ENCODE results near the gene DCDC2.
"Not testable (repeated sequence)": the region's sequence is repeated elsewhere in the genome, so short reads cannot be mapped to it uniquely, and the experiment has no call there.

Gene DCDC2

GRCh38 chr6:24228681-24229255 lies 129.1 kb downstream of the DCDC2 start:
- in situ Hi-C loops (cut with MboI; ENCODE audit: low sequenced_read_pairs): no loop called here

DNA sequence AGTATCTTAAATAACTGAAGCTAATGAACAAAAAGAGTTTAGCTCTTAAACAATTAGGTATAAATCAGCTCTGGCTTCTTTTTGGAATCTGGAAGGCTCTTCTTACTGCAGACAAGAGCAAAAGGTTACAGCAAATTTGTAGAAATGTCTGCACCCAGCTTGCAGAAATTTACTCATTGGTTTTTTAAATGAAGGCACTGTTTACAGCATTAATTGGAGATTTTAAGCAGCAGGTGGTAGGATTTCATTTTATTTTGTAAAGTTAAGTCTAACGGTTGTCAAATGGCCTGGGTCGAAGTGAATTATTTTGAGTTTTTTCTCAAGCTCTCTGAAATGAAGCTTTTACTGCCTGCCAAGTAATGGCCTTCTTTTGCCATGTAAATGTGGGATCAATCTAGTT lies 129.7 kb downstream of the DCDC2 start:
- in situ Hi-C loops (cut with MboI; ENCODE audit: low sequenced_read_pairs): no loop called here

DNA sequence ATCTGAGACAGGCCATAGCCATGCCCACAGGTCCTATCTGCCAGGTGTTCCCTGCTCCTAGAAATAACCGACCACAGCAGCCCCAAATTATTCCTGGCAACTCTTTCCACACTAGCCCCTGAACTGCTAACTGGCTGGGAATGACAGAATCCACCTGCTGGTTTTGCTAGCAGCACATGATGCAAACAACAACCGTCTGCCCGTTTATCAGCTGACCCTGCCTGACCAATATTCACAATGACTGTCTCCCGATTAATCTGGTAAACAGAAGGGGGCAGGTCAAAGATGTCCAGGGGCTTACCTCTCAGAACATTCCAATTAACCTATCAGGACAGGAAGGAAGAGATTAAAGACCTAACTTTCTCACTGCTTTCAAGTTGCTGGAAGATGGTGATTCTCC lies 130.3 kb downstream of the DCDC2 start:
- in situ Hi-C loops (cut with MboI; ENCODE audit: low sequenced_read_pairs): no loop called here

- in situ Hi-C loops (cut with MboI; ENCODE audit: low sequenced_read_pairs): no loop called here
Measured at GRCh38 chr6:24226541-24226940, 131.3 kb downstream of the DCDC2 start.

- in situ Hi-C loops (cut with MboI; ENCODE audit: low sequenced_read_pairs): no loop called here
Measured at GRCh38 chr6:24225838-24226237, 132.0 kb downstream of the DCDC2 start.

- in situ Hi-C loops (cut with MboI; ENCODE audit: low sequenced_read_pairs): no loop called here
Measured at GRCh38 chr6:24223115-24223919, 134.5 kb downstream of the DCDC2 start.

- in situ Hi-C loops (cut with MboI; ENCODE audit: low sequenced_read_pairs): no loop called here
Measured at GRCh38 chr6:24219670-24220069, 138.2 kb downstream of the DCDC2 start.

- in situ Hi-C loops (cut with MboI; ENCODE audit: low sequenced_read_pairs): no loop called here
Measured at GRCh38 chr6:24214984-24215383, 142.9 kb downstream of the DCDC2 start.

DNA sequence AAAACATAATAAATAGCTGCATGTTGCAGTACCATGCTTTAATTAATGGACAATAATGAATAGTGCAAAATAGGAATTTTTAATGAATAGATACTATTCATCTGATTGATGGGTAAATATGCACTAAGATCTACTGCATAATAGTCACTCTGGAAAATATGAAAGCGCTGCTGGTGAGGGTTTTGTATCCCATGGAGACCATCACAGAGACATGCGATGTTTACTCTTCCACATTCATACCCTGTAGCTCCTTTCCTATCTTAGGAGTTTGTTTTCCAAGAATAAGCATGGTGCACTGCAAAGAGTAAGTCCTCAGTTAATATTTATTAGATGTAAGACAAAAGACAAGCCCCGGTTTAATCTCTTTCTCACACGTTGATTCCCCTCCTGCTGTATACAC lies 150.4 kb downstream of the DCDC2 start:
- in situ Hi-C loops (cut with MboI; ENCODE audit: low sequenced_read_pairs): no loop called here

- in situ Hi-C loops (cut with MboI; ENCODE audit: low sequenced_read_pairs): no loop called here
Measured at GRCh38 chr6:24205020-24205492, 152.8 kb downstream of the DCDC2 start.

DNA sequence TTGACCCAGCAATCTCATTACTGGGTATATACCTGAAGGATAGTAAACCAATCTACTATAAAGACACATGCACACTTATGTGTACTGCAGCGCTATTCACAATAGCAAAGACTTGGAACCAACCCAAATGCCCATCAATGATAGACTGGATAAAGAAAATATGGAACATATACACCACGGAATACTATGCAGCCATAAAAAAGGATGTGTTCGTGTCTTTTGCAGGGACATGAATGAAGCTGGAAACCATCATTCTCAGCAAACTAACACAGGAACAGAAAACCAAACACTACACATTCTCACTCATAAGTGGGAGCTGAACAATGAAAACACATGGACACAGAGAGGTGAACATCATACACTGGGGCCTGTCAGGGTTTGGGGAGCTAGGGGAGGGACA lies 153.7 kb downstream of the DCDC2 start:
- in situ Hi-C loops (cut with MboI; ENCODE audit: low sequenced_read_pairs): not testable (repeated sequence)

- in situ Hi-C loops (cut with MboI; ENCODE audit: low sequenced_read_pairs): no loop called here
Measured at GRCh38 chr6:24197892-24198291, 160.0 kb downstream of the DCDC2 start.

- in situ Hi-C loops (cut with MboI; ENCODE audit: low sequenced_read_pairs): no loop called here
Measured at GRCh38 chr6:24195836-24196597, 161.8 kb downstream of the DCDC2 start.

GRCh38 chr6:24194978-24195700 lies 162.7 kb downstream of the DCDC2 start:
- in situ Hi-C loops (cut with MboI; ENCODE audit: low sequenced_read_pairs): no loop called here

DNA sequence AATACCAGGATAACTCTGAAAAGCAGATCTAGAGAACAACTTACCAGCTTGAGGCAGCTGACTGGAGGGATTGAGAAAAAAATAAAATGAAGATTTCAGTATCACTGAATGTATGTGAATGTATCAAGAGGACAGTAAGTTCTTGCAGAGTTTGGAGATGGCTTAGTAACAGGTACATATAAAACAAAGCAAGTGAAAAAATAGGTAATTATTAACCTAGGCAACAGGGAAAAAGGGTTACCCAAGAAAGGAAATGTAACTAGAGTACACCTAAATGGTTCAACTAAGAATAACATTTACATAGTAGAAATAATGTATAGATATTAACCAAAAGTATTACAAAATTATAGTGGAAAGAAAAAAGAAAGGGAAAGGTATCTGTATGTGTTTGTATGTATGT lies 164.5 kb downstream of the DCDC2 start:
- in situ Hi-C loops (cut with MboI; ENCODE audit: low sequenced_read_pairs): no loop called here

GRCh38 chr6:24191346-24191745 lies 166.5 kb downstream of the DCDC2 start:
- in situ Hi-C loops (cut with MboI; ENCODE audit: low sequenced_read_pairs): no loop called here

DNA sequence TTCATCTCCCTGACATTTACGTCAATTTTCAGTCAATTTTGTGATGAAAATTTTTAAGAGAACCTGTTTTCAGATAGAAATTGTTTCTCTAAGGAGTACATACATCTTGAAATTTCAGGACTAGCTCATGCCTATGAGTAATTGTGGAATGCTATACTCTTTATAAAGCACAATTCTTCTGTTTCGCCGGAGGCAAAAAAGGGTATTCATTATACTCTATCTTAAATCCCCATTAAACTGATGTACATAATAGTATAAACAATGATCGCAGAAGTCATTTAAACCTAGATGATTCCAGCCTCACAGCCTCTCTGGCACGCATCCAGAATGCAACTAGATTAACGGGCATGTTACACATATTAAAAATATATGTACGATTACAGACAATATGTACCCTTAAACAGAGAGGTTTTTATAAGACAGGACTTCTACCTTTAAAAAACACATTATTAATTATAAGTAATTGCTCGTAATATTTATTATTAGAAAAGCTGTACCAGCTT lies 169.2 kb downstream of the DCDC2 start:
- in situ Hi-C loops (cut with MboI; ENCODE audit: low sequenced_read_pairs): no loop called here

DNA sequence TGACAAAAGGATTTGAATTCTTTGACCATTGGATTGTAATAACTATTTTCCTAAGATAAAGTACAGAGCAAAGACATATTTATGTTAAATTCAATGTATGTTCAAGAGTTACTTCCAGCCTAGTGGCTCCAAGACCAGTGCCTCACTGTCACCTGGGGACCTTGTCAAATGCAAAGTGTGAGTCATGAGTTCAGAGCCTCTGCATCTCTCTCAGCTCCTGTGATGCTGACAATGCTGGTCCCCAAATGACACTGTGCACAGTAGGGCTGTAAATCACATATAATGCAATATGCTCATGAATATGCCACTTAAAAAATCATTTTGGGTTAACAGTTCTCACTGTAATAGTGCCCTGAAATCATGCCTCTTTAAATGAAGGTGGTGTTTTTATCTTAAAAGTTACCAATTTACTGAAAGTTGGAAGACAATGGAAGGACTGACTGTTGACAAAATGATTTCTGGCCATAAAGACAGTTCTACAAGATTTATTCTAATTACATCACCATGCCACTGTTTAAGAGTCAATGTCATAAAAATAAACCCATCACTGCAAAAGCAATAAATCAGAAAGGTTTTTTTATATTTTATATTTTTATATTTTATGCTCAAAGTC lies 169.8 kb downstream of the DCDC2 start:
- in situ Hi-C loops (cut with MboI; ENCODE audit: low sequenced_read_pairs): no loop called here

- in situ Hi-C loops (cut with MboI; ENCODE audit: low sequenced_read_pairs): no loop called here
Measured at GRCh38 chr6:24186349-24186748, 171.5 kb downstream of the DCDC2 start.

- in situ Hi-C loops (cut with MboI; ENCODE audit: low sequenced_read_pairs): no loop called here
Measured at GRCh38 chr6:24183584-24183983, 174.3 kb downstream of the DCDC2 start.

DNA sequence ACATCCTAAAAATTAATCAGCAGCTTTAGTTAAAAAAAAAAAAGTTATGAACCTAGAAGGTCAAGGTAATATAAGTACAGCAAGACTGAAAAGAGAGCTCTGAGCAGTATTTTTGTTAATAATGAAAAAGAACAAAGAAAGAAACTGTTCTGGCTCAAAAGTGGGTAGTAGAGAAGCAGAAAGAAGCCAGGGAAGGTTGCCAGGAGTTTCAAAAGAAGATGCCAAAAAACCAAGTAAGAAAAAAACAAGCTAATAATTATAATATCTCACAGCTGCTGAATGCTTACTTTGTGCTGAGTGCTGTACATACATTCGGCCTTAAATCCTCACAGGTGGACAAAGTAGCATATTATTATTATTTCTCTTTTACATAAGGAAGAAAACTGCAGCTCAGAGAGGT lies 200.0 kb downstream of the DCDC2 start:
- in situ Hi-C loops (cut with MboI; ENCODE audit: low sequenced_read_pairs): no loop called here
